ENCODE measurements around the gene HEG1.
A peak's percentile ranks its signal among the peaks of the same experiment; 100 is the strongest.

Gene HEG1

DNA sequence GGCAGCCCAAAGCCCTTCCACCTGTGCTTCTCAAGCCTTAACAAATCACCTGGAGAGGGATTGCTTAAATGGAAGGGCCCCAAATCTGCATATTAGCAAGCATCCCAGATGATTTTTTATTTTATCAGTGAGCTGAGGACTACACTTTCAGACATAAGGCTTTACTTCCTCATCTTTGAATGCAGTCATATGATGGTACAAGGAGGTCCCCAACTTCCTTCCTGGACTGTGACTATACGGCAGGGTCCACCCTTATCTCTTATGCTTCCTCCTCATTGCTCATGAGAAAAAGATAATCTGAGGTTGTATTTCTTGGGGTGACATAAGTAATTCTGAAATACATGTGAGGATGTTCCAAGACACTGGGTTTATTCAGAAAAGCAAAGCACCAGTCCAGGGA lies 13.7 kb upstream of the HEG1 start:
- no peak for TF ChIP-seq CTCF (conservative IDR thresholded peaks at IDR 0.05; ENCODE audit: low read length)

GRCh38 chr3:125068265-125068664 lies 12.5 kb upstream of the HEG1 start:
- no peak overlapping the region for H3K4me3 ChIP-seq (ENCODE audit: low read length)
- no peak for DNase-seq (ENCODE audit: low read depth)
- no peak for TF ChIP-seq CTCF (conservative IDR thresholded peaks at IDR 0.05; ENCODE audit: low read length)

More for the DNA sequence above, 13.7 kb upstream of the HEG1 start:
- H3K4me3 ChIP-seq (ENCODE audit: low read length): no peak overlapping the region
- no peak for DNase-seq (ENCODE audit: low read depth)

- no peak for TF ChIP-seq CTCF (conservative IDR thresholded peaks at IDR 0.05; ENCODE audit: low read length)
- no peak overlapping the region for H3K4me3 ChIP-seq (ENCODE audit: low read length)
- DNase-seq (ENCODE audit: low read depth): no peak
Measured at GRCh38 chr3:125067225-125067624, 11.4 kb upstream of the HEG1 start.

GRCh38 chr3:125062904-125063618 lies 7.3 kb upstream of the HEG1 start:
- no peak overlapping the region for H3K4me3 ChIP-seq (ENCODE audit: low read length)
- DNase-seq (ENCODE audit: low read depth): peak; percentile 99
- no peak for TF ChIP-seq CTCF (conservative IDR thresholded peaks at IDR 0.05; ENCODE audit: low read length)

DNA sequence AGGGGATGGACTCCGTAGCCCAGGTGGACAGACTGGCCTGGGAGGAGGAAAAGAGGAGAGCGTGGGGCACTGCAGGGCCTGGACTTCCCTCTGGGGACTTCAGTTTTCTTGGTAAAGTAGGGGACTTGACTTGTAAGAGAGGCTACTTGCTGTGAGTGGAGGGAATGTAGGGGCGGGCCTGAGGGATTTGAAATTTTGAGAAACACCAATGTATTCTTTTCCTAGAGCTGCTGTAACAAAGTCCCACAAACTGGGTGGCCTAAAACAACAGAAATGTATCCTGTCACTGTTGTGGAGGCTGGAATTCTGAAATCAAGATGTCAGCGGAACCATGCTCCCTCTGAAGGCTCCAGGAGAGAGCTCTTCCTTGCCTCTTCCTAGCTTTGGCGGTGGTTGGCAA lies 5.8 kb upstream of the HEG1 start:
- no peak for TF ChIP-seq CTCF (conservative IDR thresholded peaks at IDR 0.05; ENCODE audit: low read length)
- no peak for DNase-seq (ENCODE audit: low read depth)
- H3K4me3 ChIP-seq (ENCODE audit: low read length): no peak overlapping the region

DNA sequence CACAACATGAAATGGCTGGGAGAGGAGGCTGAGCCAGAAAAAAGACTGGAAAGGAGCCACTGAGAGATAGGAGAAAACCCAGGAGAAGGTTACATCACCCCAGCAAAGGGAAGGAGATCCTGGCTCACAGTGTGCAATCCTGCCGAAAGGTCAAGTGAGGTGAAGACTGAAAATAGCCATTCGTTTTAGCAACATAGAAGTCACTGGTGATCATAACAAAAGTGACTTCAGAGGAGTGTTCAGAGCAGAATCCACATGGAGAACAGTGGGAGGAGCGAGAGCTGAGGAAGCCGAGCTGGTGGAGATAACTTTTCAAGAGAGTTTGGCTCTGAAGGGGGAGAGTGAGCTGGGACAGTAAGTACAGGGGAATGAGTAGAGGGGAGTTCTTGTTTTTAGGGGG lies 5.4 kb upstream of the HEG1 start:
- peak; percentile 85 for DNase-seq (ENCODE audit: low read depth)
- TF ChIP-seq CTCF (conservative IDR thresholded peaks at IDR 0.05; ENCODE audit: low read length): no peak
- H3K4me3 ChIP-seq (ENCODE audit: low read length): no peak overlapping the region

- TF ChIP-seq CTCF (conservative IDR thresholded peaks at IDR 0.05; ENCODE audit: low read length): peak; percentile 24; the same call in 1 of the 2 replicates
- no peak for DNase-seq (ENCODE audit: low read depth)
- no peak overlapping the region for H3K4me3 ChIP-seq (ENCODE audit: low read length)
Measured at GRCh38 chr3:125059488-125060245, 3.9 kb upstream of the HEG1 start.
